ENCODE data around the gene TTF2.
A peak's percentile ranks its signal among the peaks of the same experiment; 100 is the strongest.

- TF ChIP-seq CTCF (IDR thresholded peaks at IDR 0.05) (peak; percentile 56 to 80 (median 74)), POLR2A (IDR thresholded peaks at IDR 0.05) (no peak)
Measured at GRCh38 chr1:117121589-117122329, 61.6 kb downstream of the TTF2 start, which contains the start of gene TRIM45.
